ENCODE data around the gene CDH4.

DNA sequence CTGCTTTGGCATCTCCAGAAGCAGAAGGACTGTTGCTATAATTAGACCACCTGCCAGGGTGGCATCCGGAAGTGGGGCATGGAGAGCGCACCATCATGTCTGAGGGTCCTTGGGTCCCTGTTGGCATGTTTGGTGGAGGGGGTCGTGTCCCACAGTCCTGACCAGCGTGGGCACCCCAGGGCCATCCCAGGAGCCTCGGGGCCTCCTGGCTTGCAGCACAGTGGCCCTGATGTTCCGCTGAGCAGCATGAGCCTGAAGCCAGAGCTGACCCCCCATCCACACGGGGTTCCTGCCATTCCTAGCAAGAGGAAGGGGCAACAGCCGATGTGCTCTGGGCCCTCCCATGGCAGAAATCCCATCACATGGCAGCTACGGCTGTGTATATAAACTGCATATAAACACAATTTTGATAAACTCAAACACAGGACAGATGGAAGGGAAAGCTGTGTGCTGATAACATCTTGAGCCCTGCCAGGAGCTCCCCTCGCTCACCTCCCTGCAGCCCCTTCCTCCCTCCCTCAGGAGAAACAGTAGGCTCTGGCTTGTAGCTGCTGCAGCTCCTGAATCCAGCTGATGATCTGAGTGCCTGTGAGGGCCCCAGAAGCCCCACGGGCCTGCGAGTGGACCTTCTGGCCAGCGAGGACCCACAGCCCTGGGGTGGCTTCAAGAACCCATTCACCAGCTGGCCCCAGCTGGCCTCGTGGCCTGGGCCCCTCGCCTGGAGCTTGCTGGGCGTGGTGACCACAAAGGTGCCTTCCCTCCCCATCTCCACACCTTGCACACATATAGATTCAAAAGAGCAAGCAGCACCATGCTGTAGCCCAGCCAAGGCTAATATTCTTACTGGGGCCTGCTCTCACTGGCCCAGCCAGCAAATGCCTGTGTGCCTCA, 321.6 kb downstream of the CDH4 start:
- TF ChIP-seq, protein P1, sequence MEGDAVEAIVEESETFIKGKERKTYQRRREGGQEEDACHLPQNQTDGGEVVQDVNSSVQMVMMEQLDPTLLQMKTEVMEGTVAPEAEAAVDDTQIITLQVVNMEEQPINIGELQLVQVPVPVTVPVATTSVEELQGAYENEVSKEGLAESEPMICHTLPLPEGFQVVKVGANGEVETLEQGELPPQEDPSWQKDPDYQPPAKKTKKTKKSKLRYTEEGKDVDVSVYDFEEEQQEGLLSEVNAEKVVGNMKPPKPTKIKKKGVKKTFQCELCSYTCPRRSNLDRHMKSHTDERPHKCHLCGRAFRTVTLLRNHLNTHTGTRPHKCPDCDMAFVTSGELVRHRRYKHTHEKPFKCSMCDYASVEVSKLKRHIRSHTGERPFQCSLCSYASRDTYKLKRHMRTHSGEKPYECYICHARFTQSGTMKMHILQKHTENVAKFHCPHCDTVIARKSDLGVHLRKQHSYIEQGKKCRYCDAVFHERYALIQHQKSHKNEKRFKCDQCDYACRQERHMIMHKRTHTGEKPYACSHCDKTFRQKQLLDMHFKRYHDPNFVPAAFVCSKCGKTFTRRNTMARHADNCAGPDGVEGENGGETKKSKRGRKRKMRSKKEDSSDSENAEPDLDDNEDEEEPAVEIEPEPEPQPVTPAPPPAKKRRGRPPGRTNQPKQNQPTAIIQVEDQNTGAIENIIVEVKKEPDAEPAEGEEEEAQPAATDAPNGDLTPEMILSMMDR (IDR thresholded peaks at IDR 0.05) = no peak
- TF ChIP-seq POLR2AphosphoS5 (IDR thresholded peaks at IDR 0.05; ENCODE audit: low read depth, low read length) = no peak
